HUES64 (cell line): ENCODE results near the gene SPI1. TPM values are rescaled to one million over a fixed set of nuclear protein-coding genes. Genes with fewer than 3 reads are reported as not detected.
A peak's percentile ranks its signal among the peaks of the same experiment; 100 is the strongest.

ENCODE experiments used
- H3K27ac ChIP-seq: 2 replicates; pipeline ENCODE4 v1.7.0; 2013; ENCODE audit warnings: low read depth, low read length, inconsistent platforms
- H3K27me3 ChIP-seq: 2 replicates; pipeline ENCODE4 v1.6.1; 2013; ENCODE audit warnings: mild to moderate bottlenecking, low read length; ENCODE audit not compliant: insufficient read depth
- H3K36me3 ChIP-seq: 2 replicates; pipeline ENCODE4 v1.6.1; 2013; ENCODE audit warnings: mild to moderate bottlenecking, low read length; ENCODE audit not compliant: insufficient read depth
- H3K4me1 ChIP-seq: 2 replicates; pipeline ENCODE4 v1.6.1; 2013; ENCODE audit warnings: mild to moderate bottlenecking, low read length, moderate library complexity; ENCODE audit not compliant: insufficient read depth
- H3K4me3 ChIP-seq: 2 replicates; pipeline ENCODE4 v1.5.1; 2013; ENCODE audit warnings: mild to moderate bottlenecking, low read length, moderate library complexity
- H3K9ac ChIP-seq: 2 replicates; pipeline ENCODE4 v1.6.1; 2013; ENCODE audit warnings: mild to moderate bottlenecking, low read depth, low read length
- H3K9me3 ChIP-seq: 2 replicates; pipeline ENCODE4 v1.6.1; 2013; ENCODE audit warnings: low read depth, low read length; ENCODE audit not compliant: insufficient read depth
- WGBS: fragments of 150-250, 120-280 bp; methylation state at CpG from one replicate; pipeline ENCODE4 v1.1.7; 2013; ENCODE audit warnings: missing lambda C conversion rate; 5-methylcytosine and 5-hydroxymethylcytosine counted together
- polyA plus RNA-seq, 2 experiments: library from polyadenylated mRNA; stranded (reverse); fragments of 50-300 nt; gene quantifications; one replicate each; pipeline ENCODE4 v1.2.3, GENCODE V29; 2013

SPI1 gene
- polyA plus RNA-seq (2013, experiment 1 of 2), result 0.35 TPM
- not detected for polyA plus RNA-seq (2013, experiment 2 of 2)

- no peak within 1 kb of the TSS; the same call in 1 of the 2 replicates for H3K9ac ChIP-seq
- H3K9me3 ChIP-seq, result no peaks in the 10 kb centered on the region
- no peak within 1 kb of the TSS for H3K4me3 ChIP-seq
- no peak within 1 kb of the TSS for H3K27ac ChIP-seq
- H3K27me3 ChIP-seq, result no peaks in the 10 kb centered on the region
- no peaks in the 10 kb centered on the region for H3K36me3 ChIP-seq
- H3K4me1 ChIP-seq, result peaks cover 7% of the 10 kb centered on the region; the same call in 1 of the 2 replicates
- 82% methylated on average over 31 of the region's 31 CpGs for WGBS
Observed at GRCh38 chr11:47378010-47378835, at the start of gene SPI1. Gene SPI1, minus strand, starts transcription at chr11:47378547. Its CDS starts 194 bp downstream, at chr11:47378353.

- Histone ChIP-seq H3K36me3 (peaks cover 39% of the 10 kb centered on the region), H3K9ac (peak within 1 kb of the TSS; percentile 94), H3K9me3 (no peaks in the 10 kb centered on the region), H3K4me3 (peak within 1 kb of the TSS; percentile 69), H3K4me1 (no peaks in the 10 kb centered on the region; the same call in 1 of the 2 replicates), H3K27me3 (no peaks in the 10 kb centered on the region), H3K27ac (peak within 1 kb of the TSS; percentile 87)
- WGBS, result 4% methylated on average over 62 of the region's 62 CpGs
Observed at GRCh38 chr11:47426062-47426956, 48.0 kb upstream of the SPI1 start, which contains the start of gene PSMC3. Gene PSMC3, minus strand, starts transcription at chr11:47426439. Its CDS starts 160 bp downstream, at chr11:47426279.

GRCh38 chr11:47425611-47426010, 47.3 kb upstream of the SPI1 start:
- Histone ChIP-seq H3K9me3 (no peaks in the 10 kb centered on the region), H3K27me3 (no peaks in the 10 kb centered on the region), H3K4me1 (no peaks in the 10 kb centered on the region; the same call in 1 of the 2 replicates), H3K36me3 (peaks cover 44% of the 10 kb centered on the region), H3K9ac (peak overlapping the region; percentile 94), H3K4me3 (peak overlapping the region; percentile 69), H3K27ac (peak overlapping the region; percentile 87)
- 4% methylated on average over 13 of the region's 14 CpGs for WGBS

- H3K27me3 ChIP-seq, result no peaks in the 10 kb centered on the region
- H3K36me3 ChIP-seq, result peaks cover 77% of the 10 kb centered on the region
- H3K4me1 ChIP-seq, result 0 out of 2 replicates have a peak, but pooled peaks cover 4% of the 10 kb centered on the region
- H3K9ac ChIP-seq, result no peak overlapping the region
- no peak overlapping the region for H3K27ac ChIP-seq
- 96% methylated on average over 23 of the region's 23 CpGs for WGBS
- H3K9me3 ChIP-seq, result no peaks in the 10 kb centered on the region
- no peak overlapping the region for H3K4me3 ChIP-seq
Observed at GRCh38 chr11:47418454-47419259, 40.3 kb upstream of the SPI1 start.

DNA sequence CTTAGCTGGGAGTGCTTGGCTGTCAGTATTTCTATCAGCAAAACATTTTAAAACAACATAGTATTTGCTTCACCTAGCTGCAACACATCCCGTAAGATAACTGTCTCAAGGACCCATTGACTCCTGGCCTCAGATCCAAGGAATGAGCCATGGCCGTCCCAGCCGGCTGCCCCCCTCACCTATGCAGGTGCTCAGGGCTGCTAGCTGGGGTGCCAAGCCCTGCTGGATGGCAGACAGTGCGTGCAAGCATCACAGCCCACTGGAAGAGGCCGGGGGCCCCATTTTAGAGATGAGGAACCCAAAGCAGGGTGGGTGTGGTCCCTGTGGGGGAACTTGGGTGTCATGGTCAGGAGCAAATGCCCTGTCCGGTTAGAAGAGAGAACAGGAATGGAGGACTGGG, 39.4 kb upstream of the SPI1 start:
- Histone ChIP-seq H3K4me1 (0 out of 2 replicates have a peak, but pooled peaks cover 4% of the 10 kb centered on the region), H3K36me3 (peaks cover 71% of the 10 kb centered on the region), H3K27ac (no peak overlapping the region), H3K9me3 (no peaks in the 10 kb centered on the region), H3K9ac (no peak overlapping the region), H3K27me3 (no peaks in the 10 kb centered on the region), H3K4me3 (no peak overlapping the region)
- 93% methylated on average over 6 of the region's 6 CpGs for WGBS

DNA sequence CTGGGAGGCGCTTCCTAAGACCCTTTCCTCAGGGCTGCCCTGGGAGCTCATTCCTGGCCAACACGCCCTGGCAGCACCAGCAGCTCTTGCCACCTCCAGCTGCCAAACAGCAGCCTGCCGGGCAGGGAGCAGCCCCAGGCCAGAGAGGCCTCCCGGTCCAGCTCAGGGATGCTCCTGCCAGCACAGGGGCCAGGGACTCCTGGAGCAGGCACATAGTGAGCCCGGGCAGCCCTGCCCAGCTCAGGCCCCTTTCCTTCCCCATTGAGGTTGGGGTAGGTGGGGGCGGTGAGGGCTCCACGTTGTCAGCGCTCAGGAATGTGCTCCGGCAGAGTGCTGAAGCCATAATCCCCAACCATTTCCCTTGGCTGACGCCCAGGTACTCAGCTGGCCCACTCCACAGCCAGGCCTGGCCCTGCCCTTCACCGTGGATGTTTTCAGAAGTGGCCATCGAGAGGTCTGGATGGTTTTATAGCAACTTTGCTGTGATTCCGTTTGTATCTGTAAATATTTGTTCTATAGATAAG, 37.7 kb upstream of the SPI1 start:
- peak overlapping the region; percentile 25; the same call in 1 of the 2 replicates for H3K9ac ChIP-seq

GRCh38 chr11:47415091-47415854, 36.9 kb upstream of the SPI1 start:
- Histone ChIP-seq H3K27ac (peak overlapping the region; percentile 66), H3K36me3 (peaks cover 56% of the 10 kb centered on the region)

More for the DNA sequence above, 37.7 kb upstream of the SPI1 start:
- Histone ChIP-seq H3K4me1 (0 out of 2 replicates have a peak, but pooled peaks cover 4% of the 10 kb centered on the region), H3K36me3 (peaks cover 56% of the 10 kb centered on the region), H3K4me3 (no peak overlapping the region), H3K27ac (peak overlapping the region; percentile 66), H3K9me3 (no peaks in the 10 kb centered on the region), H3K27me3 (no peaks in the 10 kb centered on the region)
- WGBS, result 63% methylated on average over 11 of the region's 13 CpGs

DNA sequence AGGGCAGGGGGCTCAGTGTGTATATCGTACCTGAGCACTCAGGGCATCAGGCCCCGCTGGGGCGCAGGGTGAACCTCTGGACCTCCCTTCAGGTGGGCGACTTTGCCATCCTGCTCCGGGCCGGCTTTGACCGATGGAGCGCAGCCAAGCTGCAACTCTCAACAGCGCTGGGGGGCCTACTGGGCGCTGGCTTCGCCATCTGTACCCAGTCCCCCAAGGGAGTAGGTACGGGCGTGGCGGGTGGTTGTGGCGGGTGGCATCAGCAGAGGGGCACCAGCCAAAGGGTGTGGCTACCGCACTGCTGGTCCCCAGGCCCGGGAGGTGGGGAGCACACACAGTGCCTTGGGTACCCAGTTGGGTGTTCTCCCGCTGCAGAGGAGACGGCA, 36.3 kb upstream of the SPI1 start:
- Histone ChIP-seq H3K9me3 (no peaks in the 10 kb centered on the region), H3K36me3 (peaks cover 50% of the 10 kb centered on the region), H3K4me1 (0 out of 2 replicates have a peak, but pooled peaks cover 4% of the 10 kb centered on the region), H3K27me3 (no peaks in the 10 kb centered on the region), H3K27ac (no peak overlapping the region), H3K9ac (no peak overlapping the region), H3K4me3 (no peak overlapping the region)
- 92% methylated on average over 19 of the region's 19 CpGs for WGBS

More at GRCh38 chr11:47415091-47415854, 36.9 kb upstream of the SPI1 start:
- no peaks in the 10 kb centered on the region for H3K9me3 ChIP-seq
- no peak overlapping the region for H3K4me3 ChIP-seq
- WGBS, result 90% methylated on average over 31 of the region's 31 CpGs
- no peak overlapping the region for H3K9ac ChIP-seq
- 0 out of 2 replicates have a peak, but pooled peaks cover 4% of the 10 kb centered on the region for H3K4me1 ChIP-seq
- H3K27me3 ChIP-seq, result no peaks in the 10 kb centered on the region

GRCh38 chr11:47413908-47414684, 35.7 kb upstream of the SPI1 start:
- peaks cover 46% of the 10 kb centered on the region for H3K36me3 ChIP-seq
- no peak overlapping the region for H3K4me3 ChIP-seq
- H3K27me3 ChIP-seq, result no peaks in the 10 kb centered on the region
- H3K4me1 ChIP-seq, result peaks cover 4% of the 10 kb centered on the region; the same call in 1 of the 2 replicates
- WGBS, result 88% methylated on average over 16 of the region's 16 CpGs
- no peak overlapping the region for H3K27ac ChIP-seq
- H3K9ac ChIP-seq, result no peak overlapping the region
- no peaks in the 10 kb centered on the region for H3K9me3 ChIP-seq
